GM21825 (cell line): ENCODE results near the gene APOBEC2.

Experiments used
- ATAC-seq: cut with Tn5 transposase; IDR thresholded peaks from one replicate; pipeline ENCODE4 v1.9.1; 2021; ENCODE audit warnings: mild to moderate bottlenecking, moderate library complexity; ENCODE audit not compliant: unreplicated experiment

Gene APOBEC2

GRCh38 chr6:41083072-41083471 lies 30.1 kb downstream of the APOBEC2 start:
- no peak for ATAC-seq

- no peak for ATAC-seq
Observed at GRCh38 chr6:41085182-41085581, 32.2 kb downstream of the APOBEC2 start.

GRCh38 chr6:41088451-41088850 lies 35.4 kb downstream of the APOBEC2 start:
- ATAC-seq: no peak

DNA sequence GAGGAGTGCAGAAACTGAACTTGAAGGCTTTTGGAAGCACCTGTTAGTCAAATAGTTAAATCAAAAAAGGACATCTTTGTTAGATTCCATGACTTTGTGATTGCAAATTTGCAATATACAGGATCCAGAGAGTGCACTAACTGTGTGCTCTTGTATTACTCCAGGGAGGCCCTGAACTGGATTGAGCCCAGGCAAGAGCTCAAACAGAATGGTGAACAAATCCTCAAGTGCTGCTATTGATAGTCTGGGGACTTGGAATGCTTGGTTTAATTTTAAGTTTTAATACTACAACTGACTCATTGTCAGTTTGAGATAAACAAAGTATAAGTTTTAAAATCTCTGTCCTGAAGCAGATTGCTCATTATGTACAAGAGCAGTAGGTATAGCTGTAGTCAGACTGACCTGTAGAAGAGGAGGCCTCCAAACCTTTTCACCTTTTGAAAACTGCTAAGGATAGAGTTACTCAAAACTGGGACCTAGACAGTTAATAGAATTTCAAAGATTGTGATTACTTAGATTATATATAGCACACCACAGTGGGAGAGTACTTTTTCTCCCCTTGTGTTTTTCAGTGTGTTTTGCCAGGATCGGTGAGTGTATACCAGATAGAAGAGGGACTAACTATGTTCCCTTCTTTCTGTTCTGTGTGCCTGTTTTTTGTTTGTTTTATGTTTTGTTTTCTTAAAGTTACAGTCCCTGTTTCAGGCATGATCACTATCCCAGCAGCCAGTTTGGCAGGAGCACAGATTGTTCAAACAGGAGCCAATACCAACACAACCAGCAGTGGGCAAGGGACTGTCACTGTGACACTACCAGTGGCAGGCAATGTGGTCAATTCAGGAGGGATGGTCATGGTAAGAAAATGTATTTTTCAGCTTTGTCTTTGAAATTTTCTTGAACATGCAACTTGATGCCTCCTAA lies 38.1 kb downstream of the APOBEC2 start:
- ATAC-seq: no peak

DNA sequence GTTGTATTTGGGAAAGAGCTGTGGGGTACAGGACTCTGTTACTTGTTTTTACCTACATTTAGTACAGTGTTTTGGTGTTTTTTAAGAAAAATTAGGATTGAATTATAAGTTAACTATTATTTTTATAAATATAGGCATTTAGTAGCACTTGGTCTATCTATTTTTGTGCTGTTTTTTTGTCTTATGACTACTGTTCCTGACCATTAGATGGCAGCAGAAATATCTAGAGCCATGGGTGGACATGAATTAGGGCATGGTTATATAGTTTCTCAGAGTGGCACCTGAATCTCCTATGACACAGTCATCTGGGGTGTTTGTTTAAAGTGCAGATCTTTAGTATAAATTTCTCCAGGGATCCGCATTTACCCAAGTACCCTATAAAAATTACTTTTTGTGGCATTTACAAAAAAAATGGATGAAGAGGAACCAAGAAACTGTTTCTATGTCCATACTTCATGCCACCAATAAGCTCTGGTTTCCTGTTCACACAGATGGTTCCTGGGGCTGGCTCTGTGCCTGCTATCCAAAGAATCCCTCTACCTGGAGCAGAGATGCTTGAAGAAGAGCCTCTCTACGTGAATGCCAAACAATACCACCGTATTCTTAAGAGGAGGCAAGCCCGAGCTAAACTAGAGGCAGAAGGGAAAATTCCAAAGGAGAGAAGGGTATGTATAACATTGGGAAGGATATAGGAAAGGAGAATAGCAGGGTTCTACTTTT lies 39.6 kb downstream of the APOBEC2 start:
- ATAC-seq: no peak

DNA sequence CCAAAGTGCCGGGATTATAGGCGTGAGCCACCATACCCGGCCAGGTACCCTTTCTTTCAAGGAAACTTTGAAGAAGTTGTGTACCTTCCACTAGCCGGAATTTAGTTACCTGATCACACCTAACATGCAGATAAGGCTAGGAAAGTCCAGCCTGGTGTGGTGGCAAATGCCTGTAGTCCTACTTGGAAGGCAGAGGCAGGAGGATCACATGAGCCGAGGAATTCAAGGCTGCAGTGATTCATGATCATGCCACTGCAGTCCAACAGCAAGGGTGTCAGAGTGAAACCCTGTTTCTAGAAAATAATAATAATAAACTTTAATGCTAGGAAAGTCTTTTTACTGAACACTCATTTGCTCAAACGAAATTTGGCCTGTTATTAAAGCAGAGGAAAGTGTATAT lies 40.7 kb downstream of the APOBEC2 start:
- no peak for ATAC-seq

DNA sequence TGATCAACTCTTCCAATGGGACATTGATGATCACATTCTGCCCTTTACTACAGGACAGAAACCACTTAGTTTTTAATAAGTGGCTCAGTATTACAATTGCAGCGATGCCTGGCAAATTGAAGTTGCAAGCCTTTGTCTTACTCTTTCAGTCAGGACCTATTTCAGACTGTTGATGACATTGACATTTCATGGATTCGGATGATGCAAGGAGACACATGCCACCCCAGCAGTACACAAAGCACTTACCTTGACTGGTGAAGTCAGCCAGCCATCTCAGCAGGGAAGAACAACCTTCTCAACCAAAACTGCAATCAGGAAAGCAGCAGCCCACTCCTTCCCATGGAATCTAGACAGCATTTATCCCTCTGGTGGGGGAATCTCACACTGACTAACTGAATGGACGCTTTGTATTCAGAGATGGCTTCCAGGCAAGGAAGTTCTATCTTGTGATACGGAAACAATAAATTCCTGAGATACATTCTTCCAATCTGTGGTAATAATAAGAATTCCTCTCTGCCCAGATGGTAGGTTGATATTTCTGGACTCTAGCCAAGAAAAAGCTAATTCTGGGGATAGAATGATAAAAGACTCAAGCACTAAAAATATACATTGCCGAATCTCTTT lies 44.6 kb downstream of the APOBEC2 start:
- ATAC-seq: no peak

DNA sequence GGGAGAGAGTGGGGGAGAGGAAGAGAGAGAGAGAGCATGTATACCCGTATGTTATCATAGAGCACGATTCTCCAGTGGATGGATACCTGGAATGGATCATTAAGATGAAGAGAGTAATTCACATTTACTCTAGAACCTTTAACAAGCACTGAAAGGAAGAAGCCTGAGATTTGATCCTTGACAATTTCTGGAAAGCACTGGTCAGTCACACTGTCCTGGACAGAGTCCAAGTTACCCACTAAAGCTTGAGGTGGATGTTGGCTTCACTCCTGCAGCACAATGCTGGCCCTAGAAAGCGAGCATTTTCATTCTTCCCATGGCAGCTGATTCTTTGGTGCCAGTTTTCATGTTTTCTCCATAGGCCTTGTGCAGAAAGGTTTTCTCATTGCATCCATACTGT lies 45.4 kb downstream of the APOBEC2 start:
- ATAC-seq: no peak

DNA sequence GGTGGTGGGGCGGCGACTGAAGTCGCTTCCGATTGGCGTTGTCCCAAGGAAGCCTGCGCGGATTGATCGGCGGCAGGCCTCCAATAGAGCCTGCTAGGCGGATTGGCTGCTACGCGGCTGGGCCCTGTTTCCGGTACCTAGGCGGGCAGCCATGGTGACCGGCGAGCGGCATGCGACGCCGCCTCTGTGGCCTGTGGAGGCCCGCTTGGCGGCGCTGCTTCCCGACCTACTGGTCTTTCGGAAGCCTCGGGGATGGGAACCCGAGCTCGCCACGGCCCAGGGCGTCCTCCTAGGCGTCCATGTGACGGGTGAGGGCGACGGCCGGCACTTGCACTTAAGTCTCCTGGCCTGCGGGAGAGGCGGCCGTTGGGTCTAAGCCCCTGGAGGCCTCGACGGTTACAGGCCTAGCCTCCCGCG lies 47.9 kb downstream of the APOBEC2 start:
- no peak for ATAC-seq

- no peak for ATAC-seq
Observed at GRCh38 chr6:41103847-41104246, 50.8 kb downstream of the APOBEC2 start.

GRCh38 chr6:41111017-41111416 lies 58.0 kb downstream of the APOBEC2 start:
- no peak for ATAC-seq
